ENCODE data around the gene SNN.

DNA sequence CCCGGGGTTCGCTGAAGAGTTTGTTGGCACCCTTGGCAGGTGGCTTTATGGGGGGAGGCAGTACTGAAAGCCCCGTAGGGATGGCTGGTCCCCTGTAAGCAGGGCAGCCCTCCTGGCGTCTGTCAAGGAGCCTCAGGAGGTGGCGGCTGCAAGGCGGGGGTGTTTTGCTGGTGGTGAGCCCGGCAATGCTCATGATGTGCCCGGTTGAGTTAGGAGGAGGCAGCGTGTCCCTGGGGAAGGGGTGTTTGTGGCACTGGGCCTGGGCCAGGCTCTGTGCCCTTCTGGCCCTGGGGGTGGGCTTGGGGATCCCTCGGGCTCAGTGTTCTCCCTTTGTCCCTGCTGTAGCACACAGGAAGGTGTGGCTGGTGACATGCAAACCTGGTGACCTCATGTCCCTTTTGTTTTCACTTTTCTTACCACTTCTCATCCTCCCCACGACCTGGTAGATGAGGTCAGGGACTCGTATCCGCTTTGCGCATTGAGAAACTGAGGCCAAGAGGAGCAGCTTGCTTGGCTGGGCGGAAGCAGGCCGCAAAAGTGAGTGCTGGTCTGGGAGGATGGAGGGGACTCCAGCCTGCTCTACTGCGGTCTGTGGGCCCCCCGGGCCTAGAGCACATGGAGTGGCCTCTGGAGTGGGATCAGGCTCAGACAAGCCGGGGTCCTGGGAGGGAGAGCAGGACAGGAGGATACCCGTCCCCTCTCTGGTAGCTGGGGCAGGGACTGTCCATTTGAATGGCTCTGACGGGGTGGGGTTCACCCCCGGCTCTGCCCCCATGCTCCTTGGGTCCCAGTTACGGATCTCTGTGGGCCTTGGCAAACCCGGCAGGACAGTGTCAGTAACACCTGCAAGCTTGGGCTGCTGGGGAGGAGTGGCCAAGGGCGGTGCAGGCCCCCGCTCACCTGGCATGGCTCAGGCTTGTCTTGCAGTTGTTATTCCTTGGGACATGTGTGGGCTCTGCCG is 2.2 kb downstream of the SNN start:
- TF ChIP-seq, protein P1, sequence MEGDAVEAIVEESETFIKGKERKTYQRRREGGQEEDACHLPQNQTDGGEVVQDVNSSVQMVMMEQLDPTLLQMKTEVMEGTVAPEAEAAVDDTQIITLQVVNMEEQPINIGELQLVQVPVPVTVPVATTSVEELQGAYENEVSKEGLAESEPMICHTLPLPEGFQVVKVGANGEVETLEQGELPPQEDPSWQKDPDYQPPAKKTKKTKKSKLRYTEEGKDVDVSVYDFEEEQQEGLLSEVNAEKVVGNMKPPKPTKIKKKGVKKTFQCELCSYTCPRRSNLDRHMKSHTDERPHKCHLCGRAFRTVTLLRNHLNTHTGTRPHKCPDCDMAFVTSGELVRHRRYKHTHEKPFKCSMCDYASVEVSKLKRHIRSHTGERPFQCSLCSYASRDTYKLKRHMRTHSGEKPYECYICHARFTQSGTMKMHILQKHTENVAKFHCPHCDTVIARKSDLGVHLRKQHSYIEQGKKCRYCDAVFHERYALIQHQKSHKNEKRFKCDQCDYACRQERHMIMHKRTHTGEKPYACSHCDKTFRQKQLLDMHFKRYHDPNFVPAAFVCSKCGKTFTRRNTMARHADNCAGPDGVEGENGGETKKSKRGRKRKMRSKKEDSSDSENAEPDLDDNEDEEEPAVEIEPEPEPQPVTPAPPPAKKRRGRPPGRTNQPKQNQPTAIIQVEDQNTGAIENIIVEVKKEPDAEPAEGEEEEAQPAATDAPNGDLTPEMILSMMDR (IDR thresholded peaks at IDR 0.05), result no peak
- no peak for TF ChIP-seq POLR2A (IDR thresholded peaks at IDR 0.05)
- TF ChIP-seq POLR2AphosphoS5 (IDR thresholded peaks at IDR 0.05), result no peak
- no peak for TF ChIP-seq EP300 (IDR thresholded peaks at IDR 0.05)

All from sigmoid colon (tissue), 4 donors.